ENCODE data around the gene SPATS2L.

DNA sequence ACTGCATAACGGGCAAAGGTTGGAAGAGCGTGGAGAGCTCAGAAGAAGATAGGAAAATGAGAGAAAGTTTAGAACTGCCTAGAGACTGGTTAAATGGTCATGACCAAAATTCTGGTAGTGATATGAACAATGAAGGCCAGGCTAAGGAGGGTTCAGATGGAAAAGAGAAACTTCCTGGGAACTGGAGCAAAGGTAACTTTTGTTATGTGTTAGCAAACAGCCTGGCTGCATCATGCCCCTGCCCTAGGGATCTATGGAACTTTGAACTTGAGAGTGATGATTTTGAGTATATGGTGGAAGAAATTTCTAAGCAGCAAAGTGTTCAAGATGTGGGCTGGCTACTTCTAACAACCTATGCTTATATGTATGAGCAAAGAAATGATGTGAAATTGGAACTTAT is 44.4 kb upstream of the SPATS2L start:
- TF ChIP-seq POLR2A (IDR thresholded peaks at IDR 0.05; ENCODE audit: low read depth, low read length) (no peak), POLR2AphosphoS5 (IDR thresholded peaks at IDR 0.05; ENCODE audit: low read depth, low read length) (no peak)

Data from GM12892 (cell line).